ENCODE results near the gene ZNF783.
A peak's percentile ranks its signal among the peaks of the same experiment; 100 is the strongest.

Gene ZNF783

GRCh38 chr7:149283321-149283720, 21.3 kb downstream of the ZNF783 start:
- no peak for DNase-seq

DNA sequence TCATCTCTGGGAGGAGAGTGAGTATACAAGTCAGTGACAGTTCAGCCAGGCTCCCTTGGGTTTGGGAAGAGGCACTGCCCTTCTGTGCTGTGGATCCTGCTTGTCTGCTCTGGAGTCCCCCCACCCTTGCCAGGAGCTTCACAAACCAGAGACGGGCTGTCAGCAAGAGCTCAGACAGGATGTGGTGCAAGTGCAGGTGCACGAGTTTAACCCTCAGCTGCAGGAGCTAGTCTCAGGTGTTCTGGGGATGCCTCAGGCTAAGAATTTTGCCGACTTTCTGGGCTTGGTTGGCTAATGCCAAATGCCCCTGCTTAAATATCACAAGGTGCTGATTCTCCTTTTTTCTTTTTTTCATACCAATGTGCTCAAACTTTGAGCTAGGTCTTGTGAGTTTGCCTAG, 22.3 kb downstream of the ZNF783 start:
- no peak for DNase-seq

DNA sequence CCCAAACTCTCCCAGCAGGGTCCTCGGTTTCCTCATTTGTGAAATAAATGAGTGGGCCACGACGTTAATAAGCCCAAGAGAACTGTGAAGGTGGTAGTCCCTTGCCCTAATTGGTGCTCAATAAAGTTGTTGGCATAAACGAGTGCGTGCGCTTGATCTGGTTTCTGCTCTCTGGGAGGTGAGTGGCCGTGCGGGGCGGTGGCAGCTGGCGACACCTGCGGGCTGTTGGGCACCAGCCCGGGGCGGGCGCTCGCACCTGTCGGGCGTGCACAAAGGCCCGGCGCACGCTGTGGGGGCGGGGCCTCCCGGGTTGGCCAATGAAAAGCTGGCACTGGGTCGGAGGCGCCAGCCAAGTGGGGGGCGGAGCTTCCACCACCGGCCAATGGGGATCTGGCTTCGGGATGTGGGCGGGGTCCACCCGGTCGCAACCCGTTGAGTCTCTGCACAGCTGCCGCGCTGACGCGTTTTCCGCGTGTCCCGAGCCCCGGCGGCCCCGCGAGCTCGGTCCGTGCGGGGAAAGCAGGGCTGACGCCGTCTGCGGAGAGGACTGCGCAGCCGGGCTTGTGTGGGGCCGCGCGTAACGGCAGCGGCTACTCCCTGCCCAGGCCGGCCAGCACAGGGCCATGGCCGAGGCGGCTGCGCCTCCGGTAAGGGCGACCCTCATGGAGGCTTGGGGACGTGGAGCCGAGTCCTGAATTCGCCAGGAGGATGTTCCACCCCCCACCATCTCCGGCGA, 23.0 kb downstream of the ZNF783 start:
- DNase-seq, result no peak

GRCh38 chr7:149285603-149286002, 23.6 kb downstream of the ZNF783 start:
- no peak for DNase-seq

DNA sequence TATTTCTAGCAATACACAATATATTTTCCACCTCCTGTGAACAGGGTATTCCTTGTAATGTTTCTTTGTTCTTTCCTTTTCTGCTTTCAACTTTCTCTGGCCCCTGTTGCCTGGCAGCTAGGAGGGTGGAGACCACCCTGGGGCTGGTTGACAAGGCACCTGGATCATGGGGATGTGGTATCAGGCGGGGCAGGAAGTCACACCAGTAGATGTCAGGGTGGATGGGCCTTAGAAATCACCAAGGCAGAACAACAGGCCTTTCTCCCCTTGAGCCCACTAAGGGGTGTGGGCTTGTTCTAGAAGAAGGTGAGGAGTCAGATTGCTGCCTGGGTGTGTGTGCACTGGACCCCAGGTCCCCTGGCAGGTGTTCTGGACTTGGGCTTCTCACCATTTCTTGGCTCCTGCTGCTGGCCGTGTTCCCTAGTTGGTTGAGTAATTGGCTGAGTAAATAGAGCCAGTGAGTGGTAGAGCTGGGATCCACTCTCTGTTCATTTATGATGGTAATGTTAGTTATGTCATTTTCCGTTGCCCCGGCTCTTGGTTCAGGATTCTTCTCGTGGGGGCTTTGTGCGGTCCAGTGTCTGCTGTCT, 24.9 kb downstream of the ZNF783 start:
- DNase-seq, result no peak

DNA sequence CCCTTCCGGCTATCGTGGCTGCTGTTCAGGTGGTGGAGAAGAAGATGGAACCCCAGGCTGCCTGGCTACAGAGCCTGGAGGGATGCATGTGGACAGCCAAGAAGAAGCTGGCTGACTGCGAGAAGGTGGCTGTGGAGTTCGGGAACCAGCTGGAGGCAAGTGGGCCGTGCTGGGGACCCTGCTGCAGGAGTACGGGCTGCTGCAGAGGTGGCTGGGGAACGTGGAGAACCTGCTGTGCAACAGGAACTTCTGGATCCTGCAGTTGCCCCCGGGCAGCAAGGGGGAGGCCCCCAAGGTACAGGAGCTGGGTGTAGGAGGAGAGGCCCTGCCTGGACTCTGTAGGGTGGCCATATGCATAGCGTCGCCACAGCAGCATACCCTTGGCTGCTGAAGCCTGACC, 25.6 kb downstream of the ZNF783 start:
- no peak for DNase-seq

DNA sequence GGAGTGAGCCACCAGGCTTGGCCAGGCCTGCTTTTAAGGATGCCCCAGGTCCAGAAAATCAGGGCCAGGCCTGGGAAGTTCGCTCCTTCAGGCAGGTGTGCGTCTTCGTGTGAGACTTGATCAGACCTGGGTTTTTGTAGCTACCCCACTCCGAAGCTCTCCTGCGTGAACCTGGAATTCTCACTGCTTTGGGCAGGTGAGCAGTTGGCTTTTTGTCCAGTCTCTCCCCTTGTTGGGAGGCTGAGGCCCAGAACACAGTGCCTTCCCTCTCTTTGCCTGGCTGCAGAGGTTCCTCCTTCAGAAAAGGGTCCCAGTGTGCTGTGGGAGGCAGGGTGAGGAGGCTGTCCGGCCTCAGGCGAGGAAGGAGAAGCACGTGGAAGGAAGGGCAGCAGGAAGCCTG, 27.3 kb downstream of the ZNF783 start:
- DNase-seq, result no peak

GRCh38 chr7:149289856-149290255, 27.9 kb downstream of the ZNF783 start:
- no peak for DNase-seq

DNA sequence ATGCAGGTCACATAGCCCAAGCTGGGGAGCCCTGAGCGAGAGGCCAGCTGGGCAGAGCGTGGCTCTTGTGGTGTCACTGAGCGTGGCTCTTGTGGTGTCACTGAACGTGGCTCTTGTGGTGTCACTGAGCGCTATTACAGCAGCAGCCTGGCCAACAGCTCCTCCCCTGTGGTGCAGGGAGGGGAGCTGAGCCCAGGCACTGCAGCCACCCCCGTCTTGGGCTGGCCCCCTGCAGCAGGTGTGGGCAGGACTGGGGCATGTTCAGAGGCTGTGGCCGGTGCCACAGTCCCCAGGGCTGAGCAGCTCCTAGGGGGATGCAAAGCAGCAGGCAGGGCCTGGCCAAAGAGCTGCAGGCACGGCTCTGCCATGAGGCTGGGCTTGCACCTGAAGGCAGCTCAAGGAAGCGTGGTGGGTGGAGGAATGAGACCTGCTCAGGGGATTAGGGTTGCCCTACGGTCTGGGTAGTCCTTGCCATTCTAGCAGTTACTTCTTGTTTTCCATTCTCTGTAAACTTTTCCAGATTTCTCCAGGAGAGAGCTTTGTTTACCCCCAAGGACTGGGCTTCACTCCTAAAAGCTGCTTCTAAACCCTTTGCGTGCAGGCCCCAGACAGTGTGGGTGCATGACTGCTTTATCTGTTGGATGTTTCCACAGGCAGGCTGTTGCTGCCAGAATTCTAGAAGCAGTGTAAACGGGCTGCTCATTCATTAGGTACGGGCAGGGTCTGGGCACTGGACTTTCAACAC, 29.2 kb downstream of the ZNF783 start:
- DNase-seq, result peak; percentile 19

DNA sequence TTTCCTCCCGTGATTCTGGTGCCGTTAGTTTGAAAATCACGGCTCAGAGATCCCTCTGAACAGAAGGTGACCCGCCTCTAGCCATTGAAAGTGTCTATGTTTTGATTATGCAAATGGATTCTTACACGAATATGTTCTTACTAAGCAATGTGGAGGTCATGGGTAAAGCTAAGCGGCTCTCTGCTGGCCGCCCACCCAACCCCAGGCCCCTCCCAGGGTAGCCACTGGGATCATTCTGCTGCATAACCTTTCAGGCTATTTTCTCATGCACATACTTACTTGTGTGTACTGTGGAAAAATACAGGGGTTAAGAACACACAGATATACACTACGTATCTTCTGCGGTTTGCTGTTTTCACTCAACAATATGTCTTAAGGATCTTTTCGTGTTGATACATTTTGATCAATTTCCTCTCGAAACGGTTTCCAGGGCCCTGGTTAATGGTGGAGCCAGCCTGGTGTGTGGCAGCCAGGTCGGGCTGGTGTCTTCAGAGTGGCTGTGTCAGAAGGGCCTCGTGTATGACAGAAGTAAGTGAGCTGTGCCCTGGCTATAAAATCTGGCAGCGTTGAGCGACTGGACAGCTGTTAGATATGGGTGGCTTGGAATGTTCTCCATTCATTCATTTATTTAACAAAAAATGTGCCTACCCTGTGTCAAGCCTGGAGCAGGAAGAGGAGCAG, 29.9 kb downstream of the ZNF783 start:
- no peak for DNase-seq

- DNase-seq, result no peak
These were observed 30.4 kb downstream of the ZNF783 start for GRCh38 chr7:149292462-149292823.

DNA sequence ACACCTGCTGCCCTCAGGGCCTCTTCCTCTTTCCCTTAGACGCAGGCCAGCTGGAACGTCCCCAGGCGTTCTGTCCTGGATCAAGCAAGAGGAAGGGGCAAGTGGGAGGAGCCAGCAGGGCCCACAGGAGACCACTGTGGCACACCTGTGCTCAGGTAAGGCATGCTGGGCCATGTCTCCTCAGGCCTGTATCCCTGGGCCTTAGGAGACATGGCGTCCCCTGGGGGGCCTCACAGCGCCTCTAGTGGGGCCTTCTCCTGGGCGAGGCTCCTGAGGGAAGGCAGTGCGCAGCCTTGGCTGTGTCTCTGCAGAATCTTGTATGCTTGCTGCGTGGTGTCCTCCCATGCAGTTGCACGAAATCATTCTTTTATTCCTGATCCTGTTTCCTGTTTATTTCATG, 31.3 kb downstream of the ZNF783 start:
- no peak for DNase-seq

DNA sequence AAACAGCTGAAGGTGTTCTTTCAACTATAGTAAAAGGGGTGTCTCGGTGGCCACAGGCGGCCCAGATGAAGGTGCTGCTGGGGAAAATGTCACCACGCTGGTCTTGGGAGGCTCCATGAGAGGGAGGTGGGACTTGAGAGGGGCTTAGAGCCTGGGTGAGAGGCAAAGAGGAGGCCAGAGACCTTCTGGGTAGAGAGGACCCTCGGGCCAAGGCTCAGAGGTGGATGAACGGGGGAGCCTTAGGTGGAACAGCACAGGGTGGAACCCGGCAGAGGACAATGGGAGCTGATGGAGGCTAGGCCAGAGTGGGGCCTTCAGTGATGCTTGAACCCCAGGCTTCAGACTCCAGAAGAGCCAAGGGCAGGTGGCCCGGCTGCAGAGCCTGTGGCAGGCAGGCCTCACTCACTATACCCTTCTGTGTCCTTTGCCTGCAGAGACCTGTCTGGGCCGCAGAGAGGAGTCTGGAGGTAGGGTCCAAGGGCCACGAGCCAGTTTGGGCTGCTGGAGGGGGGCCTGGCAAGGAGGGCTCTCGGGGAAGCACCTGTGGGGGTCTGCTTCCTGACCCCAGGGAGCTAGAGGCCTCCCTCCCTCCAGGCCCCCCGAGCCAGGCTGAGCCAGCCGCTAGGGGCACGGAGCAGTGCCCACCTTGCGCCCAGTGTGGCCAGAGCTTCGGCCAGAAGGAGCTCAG, 32.1 kb downstream of the ZNF783 start:
- DNase-seq, result no peak

DNA sequence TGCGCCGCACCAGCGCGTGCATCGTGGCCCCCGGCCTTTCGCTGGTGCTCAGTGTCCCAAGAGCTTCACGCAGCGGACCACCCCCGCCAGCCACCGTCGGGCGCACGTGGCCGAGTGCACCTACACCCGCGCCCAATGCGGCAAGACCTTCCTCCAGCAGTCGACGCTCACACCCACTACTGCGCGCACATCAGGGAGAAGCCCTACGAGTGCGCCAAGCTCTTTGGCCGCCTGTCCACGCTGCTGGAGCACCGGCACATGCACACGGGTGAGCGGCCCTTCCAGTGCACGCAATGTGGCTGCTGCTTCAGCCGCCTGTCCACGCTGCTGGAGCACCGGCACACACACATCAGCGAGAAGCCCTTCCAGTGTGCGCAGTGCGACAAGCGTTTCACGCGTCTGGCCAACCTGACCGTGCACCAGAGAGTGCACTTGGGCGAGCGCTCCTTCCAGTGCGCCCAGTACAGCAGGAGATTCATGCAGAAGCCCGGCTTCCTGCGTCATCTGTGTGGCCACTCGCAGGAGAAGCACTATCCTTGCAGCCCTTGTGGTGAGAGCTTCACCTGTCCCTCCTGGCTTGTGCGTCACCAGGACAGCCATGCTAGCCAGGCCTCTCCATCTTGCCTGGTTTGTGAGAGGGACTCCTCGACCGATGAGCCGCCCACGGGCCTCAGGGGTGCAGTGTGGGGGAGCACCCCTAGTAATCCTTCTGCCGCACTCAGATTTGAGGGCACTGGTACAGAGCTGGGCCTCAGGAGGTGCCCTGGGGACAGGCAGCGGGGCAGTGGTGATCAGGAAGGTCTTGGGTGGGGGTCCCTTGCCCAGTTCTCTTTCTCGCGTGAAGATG, 32.9 kb downstream of the ZNF783 start:
- DNase-seq, result no peak

GRCh38 chr7:149295481-149295850, 33.5 kb downstream of the ZNF783 start:
- no peak for DNase-seq

- DNase-seq, result no peak
These were observed 34.4 kb downstream of the ZNF783 start for GRCh38 chr7:149296368-149296767.

- no peak for DNase-seq
These were observed 35.2 kb downstream of the ZNF783 start for GRCh38 chr7:149297034-149297755.

GRCh38 chr7:149300620-149301285, 38.8 kb downstream of the ZNF783 start:
- DNase-seq, result no peak

- DNase-seq, result no peak
These were observed 40.2 kb downstream of the ZNF783 start for GRCh38 chr7:149302222-149302621.

- DNase-seq, result no peak
These were observed 40.9 kb downstream of the ZNF783 start for GRCh38 chr7:149302865-149303264.

- DNase-seq, result no peak
These were observed 42.0 kb downstream of the ZNF783 start for GRCh38 chr7:149304006-149304405.
